ENCODE results near the gene NCOA1. TPM values are rescaled to one million over a fixed set of nuclear protein-coding genes. Genes with fewer than 3 reads are reported as not detected.

The NCOA1 gene
- total and polyA plus RNA-seq, 3 donors from 2014 or later: 52.3 to 124 (median 109) TPM

- H3K27ac ChIP-seq: peak overlapping the region in 1 of 2 donors; percentile 92
- H3K4me3 ChIP-seq: no peak overlapping the region
- H3K36me3 ChIP-seq (ENCODE audit: low read depth, missing control alignments): no peaks in the 10 kb centered on the region
- peaks cover 19% of the 10 kb centered on the region for H3K4me1 ChIP-seq
- DNase-seq: no peak
- 41% methylated on average over 1 of the region's 1 CpG for WGBS, 2 donors
- intact Hi-C loops (cut with DNase I; ENCODE audit: low total_unique reads): no loop called here
- no peaks in the 10 kb centered on the region for H3K27me3 ChIP-seq
- TF ChIP-seq POLR2A (IDR thresholded peaks at IDR 0.05) (no peak), CTCF (IDR thresholded peaks at IDR 0.05) (no peak)
- no peaks in the 10 kb centered on the region for H3K9me3 ChIP-seq
These were observed 2.7 kb downstream of the NCOA1 start for GRCh38 chr2:24493713-24494112.

- Histone ChIP-seq H3K27me3 (no peaks in the 10 kb centered on the region), H3K4me3 (no peak overlapping the region), H3K4me1 (peaks cover 18% of the 10 kb centered on the region), H3K9me3 (no peaks in the 10 kb centered on the region), H3K27ac (no peak overlapping the region), H3K36me3 (ENCODE audit: low read depth, missing control alignments) (no peaks in the 10 kb centered on the region)
- 59 to 67% methylated on average over 7 of the region's 7 CpGs for WGBS, 2 donors
- no peak for DNase-seq
- TF ChIP-seq CTCF (IDR thresholded peaks at IDR 0.05) (no peak), POLR2A (IDR thresholded peaks at IDR 0.05) (no peak)
- intact Hi-C loops (cut with DNase I; ENCODE audit: low total_unique reads): no loop called here
These were observed 3.4 kb downstream of the NCOA1 start for GRCh38 chr2:24494410-24494809.

- Histone ChIP-seq H3K9me3 (no peaks in the 10 kb centered on the region), H3K4me3 (no peak overlapping the region), H3K4me1 (peaks cover 11% of the 10 kb centered on the region), H3K27me3 (no peaks in the 10 kb centered on the region), H3K27ac (no peak overlapping the region), H3K36me3 (ENCODE audit: low read depth, missing control alignments) (no peaks in the 10 kb centered on the region)
- TF ChIP-seq POLR2A (IDR thresholded peaks at IDR 0.05) (no peak), CTCF (IDR thresholded peaks at IDR 0.05) (no peak)
- 76 to 79% methylated on average over 4 of the region's 4 CpGs for WGBS, 2 donors
- intact Hi-C loops (cut with DNase I; ENCODE audit: low total_unique reads): no loop called here
- DNase-seq: no peak
These were observed 4.4 kb downstream of the NCOA1 start for GRCh38 chr2:24495451-24495850.

GRCh38 chr2:24496959-24497358, 5.9 kb downstream of the NCOA1 start:
- H3K4me3 ChIP-seq: no peak overlapping the region
- no peak for DNase-seq
- intact Hi-C loops (cut with DNase I; ENCODE audit: low total_unique reads): no loop called here
- H3K4me1 ChIP-seq: peaks cover 11% of the 10 kb centered on the region
- no peaks in the 10 kb centered on the region for H3K27me3 ChIP-seq
- no peaks in the 10 kb centered on the region for H3K9me3 ChIP-seq
- H3K36me3 ChIP-seq (ENCODE audit: low read depth, missing control alignments): no peaks in the 10 kb centered on the region
- 81 to 89% methylated on average over 4 of the region's 4 CpGs for WGBS, 2 donors
- TF ChIP-seq POLR2A (IDR thresholded peaks at IDR 0.05) (no peak), CTCF (IDR thresholded peaks at IDR 0.05) (no peak)
- no peak overlapping the region for H3K27ac ChIP-seq

GRCh38 chr2:24497685-24498084, 6.6 kb downstream of the NCOA1 start:
- no peak for DNase-seq
- Histone ChIP-seq H3K36me3 (ENCODE audit: low read depth, missing control alignments) (no peaks in the 10 kb centered on the region), H3K4me3 (no peak overlapping the region), H3K4me1 (peaks cover 11% of the 10 kb centered on the region), H3K27me3 (no peaks in the 10 kb centered on the region), H3K9me3 (no peaks in the 10 kb centered on the region), H3K27ac (no peak overlapping the region)
- intact Hi-C loops (cut with DNase I; ENCODE audit: low total_unique reads): no loop called here
- TF ChIP-seq CTCF (IDR thresholded peaks at IDR 0.05): no peak
- no peak for TF ChIP-seq POLR2A (IDR thresholded peaks at IDR 0.05)

Measured in testis (tissue), 3 donors.